Measurements from ENCODE around the gene ITGA6.
"Not testable (repeated sequence)": the region's sequence is repeated elsewhere in the genome, so short reads cannot be mapped to it uniquely, and the experiment has no call there.

The ITGA6 gene

DNA sequence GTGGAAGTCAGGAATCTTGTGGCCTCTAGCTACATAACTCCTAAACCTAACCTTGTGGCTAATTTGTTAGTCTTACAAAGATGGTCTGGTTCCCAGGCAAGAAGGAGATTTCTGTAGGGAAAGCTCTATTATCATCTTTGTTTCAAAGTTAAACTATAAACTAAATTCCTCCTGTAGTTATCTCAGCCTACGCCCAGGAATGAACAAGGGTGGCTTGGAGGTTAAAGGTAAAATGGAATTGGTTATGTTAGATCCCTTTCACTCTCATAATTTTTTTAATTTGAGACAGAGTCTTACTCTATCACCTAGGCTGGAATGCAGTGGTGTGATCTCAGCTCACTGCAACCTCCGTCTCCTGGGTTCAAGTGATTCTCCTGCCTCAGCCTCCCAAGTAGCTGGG is 103.9 kb downstream of the ITGA6 start:
- no peak for DNase-seq

DNA sequence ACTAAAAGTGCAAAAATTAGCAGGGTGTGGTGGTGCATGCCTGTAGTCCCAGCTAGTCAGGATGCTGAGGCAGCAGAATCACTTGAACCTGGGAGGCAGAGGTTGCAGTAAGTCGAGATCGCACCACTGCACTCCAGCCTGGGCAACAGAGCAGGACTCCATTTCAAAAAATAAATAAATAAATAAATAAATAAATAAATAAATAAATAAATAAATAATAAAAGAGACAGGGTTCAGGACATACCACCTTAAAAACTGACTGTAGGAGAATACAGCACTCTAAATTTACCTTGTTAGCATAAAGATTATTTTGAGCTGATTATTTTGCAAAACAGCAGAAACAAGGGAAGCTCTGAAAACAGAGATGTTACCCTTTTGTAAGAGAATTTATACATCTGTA is 105.1 kb downstream of the ITGA6 start:
- DNase-seq, result not testable (repeated sequence)

DNA sequence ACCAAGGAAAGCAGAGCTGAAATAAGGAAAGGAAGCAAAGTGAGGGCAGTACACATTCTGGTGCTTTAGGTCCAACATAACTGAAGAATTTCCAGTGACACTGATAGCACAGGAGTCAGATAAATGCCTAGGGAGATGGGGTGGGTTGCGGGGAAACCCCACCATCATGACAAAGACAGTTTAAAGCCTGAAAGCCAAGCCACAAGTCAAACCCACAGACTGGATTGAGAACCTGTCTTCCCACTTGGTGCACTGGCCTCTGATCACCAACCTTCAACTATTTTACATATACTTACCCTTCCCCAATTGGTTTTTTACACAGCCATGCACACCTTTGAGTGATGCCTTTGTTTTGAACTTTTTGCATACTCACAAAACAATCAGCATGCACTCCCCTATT is 106.3 kb downstream of the ITGA6 start:
- no peak for DNase-seq

DNA sequence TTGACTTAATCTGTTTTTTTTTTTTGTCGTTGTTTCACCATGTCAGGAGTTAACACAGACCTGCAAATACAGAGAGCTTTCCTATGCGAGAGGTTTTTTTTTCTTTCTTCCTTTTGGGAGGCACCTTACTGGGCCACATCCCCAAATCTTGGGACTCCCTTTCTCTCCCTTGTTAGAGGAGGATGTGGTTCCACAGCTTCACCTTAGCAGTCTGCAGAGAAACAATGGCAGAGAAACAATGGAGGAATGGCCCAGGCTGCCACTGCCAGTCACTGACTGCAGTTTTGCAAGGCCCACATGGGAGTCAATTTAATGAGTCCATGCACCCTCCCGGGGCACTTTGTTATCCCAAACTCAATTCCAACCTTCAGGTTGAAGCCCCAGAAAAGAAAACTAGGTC is 107.7 kb downstream of the ITGA6 start:
- DNase-seq, result no peak

DNA sequence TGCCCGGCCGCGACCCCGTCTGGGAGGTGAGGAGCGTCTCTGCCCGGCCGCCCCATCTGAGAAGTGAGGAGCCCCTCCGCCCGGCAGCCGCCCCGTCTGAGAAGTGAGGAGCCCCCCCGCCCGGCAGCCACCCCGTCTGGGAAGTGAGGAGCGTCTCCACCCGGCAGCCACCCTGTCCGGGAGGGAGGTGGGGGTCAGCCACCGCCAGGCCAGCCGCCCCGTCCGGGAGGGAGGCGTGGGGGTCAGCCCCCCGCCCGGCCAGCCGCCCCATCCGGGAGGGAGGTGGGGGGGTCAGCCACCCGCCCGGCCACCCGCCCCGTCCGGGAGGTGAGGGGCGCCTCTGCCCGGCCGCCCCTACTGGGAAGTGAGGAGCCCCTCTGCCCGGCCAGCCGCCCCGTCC is 110.5 kb downstream of the ITGA6 start:
- not testable (repeated sequence) for DNase-seq

DNA sequence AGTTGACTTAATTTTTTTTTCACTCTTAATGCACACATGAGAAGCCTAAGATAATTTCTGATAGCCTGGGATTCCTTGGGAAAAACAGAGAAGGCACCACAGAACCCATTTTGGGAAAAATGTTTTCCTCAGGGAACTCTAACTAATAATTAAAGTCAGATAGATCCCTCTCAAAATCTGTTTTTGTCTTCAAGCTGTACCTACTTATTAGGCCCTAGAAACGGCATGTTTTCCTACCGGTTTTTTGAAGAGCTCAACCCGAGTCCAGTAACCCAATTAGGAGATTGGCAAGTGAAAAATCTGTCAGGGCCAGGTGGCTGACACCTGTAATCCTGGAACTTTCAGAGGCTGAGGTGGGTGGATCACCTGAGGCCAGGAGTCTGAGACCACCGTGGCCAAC is 112.4 kb downstream of the ITGA6 start:
- no peak for DNase-seq

DNA sequence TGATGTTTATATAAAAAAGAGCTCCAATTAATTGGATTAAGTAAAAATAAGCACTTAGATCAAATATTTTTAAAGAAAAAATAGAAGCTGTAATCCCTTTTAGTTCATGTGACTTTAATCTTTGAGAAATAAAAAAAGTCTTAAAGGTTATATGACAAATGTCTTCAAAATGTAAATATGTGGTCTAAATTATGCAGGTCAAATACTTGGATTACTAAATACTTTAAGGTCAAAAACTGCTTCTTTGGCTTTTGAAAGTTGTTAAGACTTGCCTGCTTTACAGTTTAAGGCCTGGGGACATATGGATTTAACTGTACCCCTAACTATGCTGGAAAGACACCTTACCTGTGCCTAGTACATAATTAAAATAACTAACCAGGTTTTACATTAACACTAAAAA is 113.0 kb downstream of the ITGA6 start:
- no peak for DNase-seq

DNA sequence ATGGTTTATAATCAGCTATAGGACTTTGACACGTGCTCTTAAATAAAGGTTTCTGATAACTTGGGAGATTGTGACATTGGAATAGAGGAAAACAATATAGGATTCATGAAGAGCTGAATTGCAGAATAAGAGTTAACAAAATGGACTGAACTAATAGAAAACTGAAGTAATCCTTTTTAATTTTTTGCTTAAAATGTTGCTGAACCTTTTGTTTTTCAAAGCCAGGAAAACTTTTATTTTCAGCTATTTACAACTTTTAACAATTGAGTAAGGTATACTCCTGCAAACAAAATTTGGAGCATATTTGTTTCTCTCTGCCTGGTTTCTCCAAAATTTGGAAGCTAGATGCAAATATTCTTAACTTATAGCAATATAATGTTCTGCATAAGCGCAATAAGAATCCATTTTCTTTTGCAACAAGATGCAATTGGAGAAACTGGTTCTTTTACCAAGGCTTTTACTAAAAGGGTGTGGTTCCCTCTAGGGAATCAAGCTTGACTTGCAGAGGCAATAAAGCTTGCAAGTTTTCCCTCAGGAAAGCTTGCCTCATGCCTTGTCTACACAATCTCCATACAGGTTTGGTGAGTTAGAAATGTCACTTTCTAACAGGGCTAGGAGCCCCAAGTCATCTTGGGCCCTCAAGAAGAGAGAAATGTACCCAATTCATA is 118.2 kb downstream of the ITGA6 start:
- no peak for DNase-seq

DNA sequence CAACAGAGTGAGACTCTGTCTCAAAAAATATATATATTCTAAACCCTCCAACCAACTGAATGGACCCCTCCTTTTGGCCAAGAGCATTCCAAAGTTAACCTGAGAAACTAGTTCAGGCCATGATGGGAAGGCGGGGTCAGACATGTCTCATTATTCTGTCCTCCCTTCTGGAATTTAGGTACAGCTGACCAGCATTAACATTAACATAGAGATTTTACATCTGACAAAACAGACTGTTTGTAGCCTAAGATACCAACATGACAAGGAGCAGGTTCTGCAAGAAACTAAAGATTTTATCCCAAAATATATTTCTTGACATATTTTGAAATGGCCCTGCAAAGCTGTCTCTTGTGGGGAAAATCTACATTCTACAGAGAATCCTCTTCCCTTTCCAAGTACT is 121.7 kb downstream of the ITGA6 start:
- no peak for DNase-seq

DNA sequence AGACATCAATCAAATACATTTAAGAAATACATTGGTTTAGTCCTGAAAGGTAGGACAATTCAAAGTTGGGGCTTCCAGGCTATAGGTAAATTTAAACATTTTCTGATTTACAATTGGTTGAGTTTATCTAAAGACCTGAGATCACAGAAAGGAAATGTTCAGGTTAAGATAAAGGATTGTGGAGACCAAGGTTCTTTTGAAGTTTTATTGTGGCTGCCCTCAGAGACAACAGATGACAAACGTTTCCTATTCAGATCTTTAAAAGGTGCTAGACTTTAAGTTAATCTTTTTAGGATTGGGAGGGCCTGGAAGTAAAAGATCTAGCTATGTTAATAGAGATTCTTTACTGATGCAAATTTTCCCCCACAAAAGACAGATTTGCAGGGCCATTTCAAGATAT is 122.4 kb downstream of the ITGA6 start:
- DNase-seq, result not testable (repeated sequence)

DNA sequence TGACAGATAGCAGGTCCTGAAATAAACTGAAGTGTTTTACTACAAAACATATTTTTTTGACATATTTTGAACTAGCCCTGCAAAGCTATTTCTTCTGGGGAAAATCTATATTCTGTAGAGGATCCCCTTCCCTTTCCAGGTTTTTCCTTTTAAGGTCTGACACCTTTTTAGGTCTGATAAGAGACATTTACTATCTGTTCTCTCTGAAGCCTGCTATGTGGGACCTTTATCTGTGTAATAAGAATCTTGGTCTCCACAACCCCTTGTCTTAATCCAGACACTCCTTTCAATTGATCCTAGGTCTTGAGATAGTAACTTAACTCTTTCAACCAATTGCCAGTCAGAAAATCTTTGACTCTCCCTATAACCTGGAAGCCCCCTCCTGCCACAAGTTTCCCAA is 123.0 kb downstream of the ITGA6 start:
- no peak for DNase-seq

DNA sequence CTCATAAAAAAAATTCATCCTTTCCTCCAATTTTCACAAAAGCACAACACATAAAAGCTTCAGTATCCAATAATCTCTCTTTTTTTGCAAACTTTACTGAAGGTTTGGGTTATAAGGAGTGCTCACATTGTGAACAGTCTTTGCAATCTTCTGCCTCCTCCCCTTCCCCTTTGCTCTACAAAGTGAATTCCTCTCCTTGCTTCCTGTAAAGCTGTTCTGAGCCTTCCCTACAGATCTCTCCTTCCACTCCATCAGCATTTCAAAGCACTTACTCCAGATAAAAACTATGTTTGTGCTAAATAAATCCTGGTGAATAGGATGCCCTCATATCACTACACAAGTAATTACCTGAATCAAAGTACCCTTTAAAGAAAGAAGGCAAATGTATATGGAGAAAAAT is 123.9 kb downstream of the ITGA6 start:
- no peak for DNase-seq

DNA sequence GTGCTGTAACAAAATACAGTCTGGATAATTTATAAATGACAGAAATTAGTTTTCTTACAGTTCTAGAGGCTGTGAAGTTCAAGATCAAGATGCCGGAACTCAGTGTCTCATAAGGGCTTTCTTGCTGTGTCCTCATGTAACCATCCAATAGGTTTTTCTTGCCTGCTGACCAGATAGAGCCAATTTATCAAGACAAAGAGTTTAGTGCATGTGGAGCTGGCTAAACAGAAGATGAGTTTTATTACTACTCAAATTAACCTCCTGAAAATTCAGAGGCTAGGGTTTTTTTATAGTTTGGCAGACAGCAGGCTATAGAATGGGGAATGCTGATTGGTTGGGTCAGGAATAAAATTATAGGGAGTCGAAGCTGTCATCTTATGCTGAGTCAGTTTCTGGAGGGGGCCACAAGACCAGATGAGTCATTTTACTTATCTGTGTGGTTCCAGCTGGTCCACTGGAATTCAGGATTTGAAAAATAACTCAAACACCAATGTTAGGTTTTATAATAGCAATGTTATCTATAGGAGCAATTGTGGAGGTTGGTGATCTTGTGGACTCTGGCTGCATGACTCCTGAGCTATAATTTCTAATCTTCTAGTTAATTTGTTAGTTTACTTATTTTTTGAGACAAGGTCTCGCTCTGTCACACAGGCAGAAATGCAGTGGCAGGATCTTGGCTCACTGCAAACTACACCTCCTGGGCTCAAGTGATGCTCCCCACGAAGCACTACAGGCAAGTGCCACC is 125.3 kb downstream of the ITGA6 start:
- DNase-seq, result no peak

DNA sequence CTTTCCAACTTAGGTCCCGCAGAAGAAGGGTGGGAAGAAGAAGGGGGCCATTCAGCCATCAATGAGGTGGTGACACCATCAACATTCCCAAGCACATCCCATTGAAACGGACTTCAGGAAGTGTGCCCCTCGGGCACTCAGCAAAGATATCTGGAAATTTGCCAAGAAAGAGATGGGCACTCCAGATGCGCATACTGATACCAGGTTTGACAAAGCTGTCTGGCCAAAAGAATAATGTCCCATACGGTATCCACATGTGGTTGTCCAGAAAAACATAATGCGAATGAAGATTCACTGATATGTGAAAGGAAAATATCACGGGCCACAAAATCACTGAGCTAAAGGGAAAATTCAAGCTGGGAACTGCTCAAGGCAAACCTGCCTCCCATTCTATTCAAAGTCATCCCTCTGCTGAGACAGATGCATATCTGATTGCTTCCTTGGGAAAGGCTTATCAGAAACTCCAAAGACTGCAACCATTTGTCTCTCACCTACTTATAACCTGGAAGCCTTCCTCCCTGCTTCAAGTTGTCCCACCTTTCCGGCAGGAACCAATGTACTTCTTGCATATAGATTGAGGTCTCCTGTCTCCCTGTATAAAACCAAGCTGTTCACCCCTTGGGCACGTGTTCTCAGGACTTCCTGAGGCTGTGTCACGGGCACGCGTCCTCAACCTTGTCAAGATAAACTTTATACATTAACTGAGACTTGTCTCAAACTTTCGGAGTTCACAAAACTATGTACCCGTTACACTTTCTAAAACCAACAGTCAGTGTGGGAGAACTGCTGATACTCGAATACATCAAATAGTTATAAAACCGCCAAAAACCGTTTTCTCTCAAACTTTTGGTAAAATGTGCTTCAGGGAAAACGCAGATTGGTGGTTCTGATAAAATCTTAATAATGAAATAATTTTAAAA is 127.2 kb downstream of the ITGA6 start:
- DNase-seq, result no peak

DNA sequence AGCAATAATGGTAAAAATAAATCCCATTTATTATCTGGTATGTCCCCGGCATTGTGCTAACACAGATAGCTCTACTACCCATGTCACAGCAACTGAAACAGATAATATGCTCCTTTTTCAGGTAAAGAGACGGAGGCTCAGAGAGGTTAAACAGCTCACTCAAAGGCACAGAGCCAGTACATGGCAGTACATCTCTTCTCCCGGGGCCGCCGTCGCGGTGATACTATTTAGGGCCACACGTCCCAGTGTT is 127.8 kb downstream of the ITGA6 start:
- DNase-seq, result no peak
